GM21360 (cell line): ENCODE data around the gene GRM1.
A peak's percentile ranks its signal among the peaks of the same experiment; 100 is the strongest.

Source experiments
- ATAC-seq: cut with Tn5 transposase; IDR thresholded peaks from one replicate; pipeline ENCODE4 v1.9.1; 2021; ENCODE audit warnings: mild to moderate bottlenecking, moderate library complexity; ENCODE audit not compliant: unreplicated experiment

The GRM1 gene

DNA sequence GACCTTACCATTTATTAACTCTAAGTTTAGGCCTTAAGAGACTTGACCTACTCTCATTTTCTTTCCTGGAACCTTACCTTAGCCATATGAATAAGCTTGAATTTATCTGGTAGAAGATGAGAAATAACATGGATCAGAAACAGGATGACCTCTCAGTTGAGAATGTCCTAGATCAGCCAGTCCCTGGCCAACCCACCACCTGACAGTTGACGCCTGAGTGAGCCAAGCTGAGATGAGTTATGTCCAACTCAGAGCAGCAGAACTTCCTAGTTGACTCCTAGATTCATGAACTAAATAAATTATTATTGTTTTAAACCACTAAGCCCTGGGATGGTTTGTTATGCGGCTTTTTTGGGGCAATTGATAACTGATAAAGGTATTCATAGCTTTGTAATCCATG, 281.8 kb downstream of the GRM1 start:
- no peak for ATAC-seq

- no peak for ATAC-seq
Measured at GRCh38 chr6:146311079-146311478, 282.2 kb downstream of the GRM1 start.

GRCh38 chr6:146312608-146313007, 283.7 kb downstream of the GRM1 start:
- ATAC-seq: no peak

GRCh38 chr6:146315381-146316174, 286.7 kb downstream of the GRM1 start:
- ATAC-seq: no peak

- no peak for ATAC-seq
Measured at GRCh38 chr6:146316175-146316495, 287.3 kb downstream of the GRM1 start.

- no peak for ATAC-seq
Measured at GRCh38 chr6:146331013-146331412, 302.2 kb downstream of the GRM1 start.

- ATAC-seq: no peak
Measured at GRCh38 chr6:146335336-146335735, 306.5 kb downstream of the GRM1 start.

GRCh38 chr6:146336191-146336590, 307.3 kb downstream of the GRM1 start:
- no peak for ATAC-seq

- ATAC-seq: no peak
Measured at GRCh38 chr6:146337376-146337775, 308.5 kb downstream of the GRM1 start.

GRCh38 chr6:146339716-146340115, 310.9 kb downstream of the GRM1 start:
- ATAC-seq: no peak

- no peak for ATAC-seq
Measured at GRCh38 chr6:146341493-146342230, 312.8 kb downstream of the GRM1 start.

- ATAC-seq: no peak
Measured at GRCh38 chr6:146345598-146345997, 316.7 kb downstream of the GRM1 start.

- no peak for ATAC-seq
Measured at GRCh38 chr6:146347090-146347489, 318.2 kb downstream of the GRM1 start.

GRCh38 chr6:146347690-146348089, 318.8 kb downstream of the GRM1 start:
- no peak for ATAC-seq

GRCh38 chr6:146351018-146351417, 322.2 kb downstream of the GRM1 start:
- no peak for ATAC-seq

GRCh38 chr6:146352163-146352562, 323.3 kb downstream of the GRM1 start:
- ATAC-seq: no peak

GRCh38 chr6:146354451-146354850, 325.6 kb downstream of the GRM1 start:
- no peak for ATAC-seq

- no peak for ATAC-seq
Measured at GRCh38 chr6:146355521-146356100, 326.7 kb downstream of the GRM1 start.

DNA sequence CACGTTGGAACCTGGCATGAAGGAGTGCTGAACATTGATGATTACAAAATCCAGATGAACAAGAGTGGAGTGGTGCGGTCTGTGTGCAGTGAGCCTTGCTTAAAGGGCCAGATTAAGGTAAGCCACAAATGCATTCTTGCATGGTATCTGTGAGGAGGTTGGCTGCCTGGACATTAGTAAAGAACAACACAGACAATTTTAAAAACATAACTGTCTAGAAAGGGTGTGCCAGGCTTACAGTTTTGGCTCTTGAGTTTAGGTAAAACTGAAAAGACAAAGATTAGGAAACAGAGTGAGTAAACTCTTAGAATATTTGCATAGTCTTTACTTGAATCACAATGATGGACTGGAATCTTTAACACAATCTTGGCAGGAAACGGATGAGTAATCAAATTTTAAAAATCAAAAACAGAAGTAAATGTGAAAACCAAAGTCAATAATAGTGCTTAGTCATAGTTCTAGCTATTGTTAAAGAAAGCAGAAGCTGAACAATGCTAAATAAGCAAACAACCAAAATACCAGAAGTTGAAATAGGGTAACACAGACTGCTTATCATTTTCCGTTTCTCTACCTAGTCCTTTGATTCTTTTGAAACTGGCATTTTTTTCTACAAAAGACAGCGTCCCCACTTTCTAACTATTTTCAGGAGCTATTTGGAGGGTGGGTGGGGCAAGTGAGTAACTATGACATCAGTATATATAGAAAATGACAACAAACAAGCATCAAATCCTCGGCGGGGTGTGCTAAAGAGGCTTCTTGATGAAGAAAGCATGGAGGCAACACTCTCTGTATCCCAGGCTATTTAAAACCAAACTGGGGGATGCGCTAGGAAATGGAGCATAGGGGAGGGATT, 328.9 kb downstream of the GRM1 start:
- ATAC-seq: peak; percentile 74

GRCh38 chr6:146358431-146359046, 329.7 kb downstream of the GRM1 start:
- ATAC-seq: no peak

GRCh38 chr6:146359131-146359530, 330.3 kb downstream of the GRM1 start:
- ATAC-seq: no peak
